ENCODE results near the gene RERE.

The RERE gene

GRCh38 chr1:8332806-8333205 lies 484.6 kb downstream of the RERE start:
- Histone ChIP-seq H3K9ac (ENCODE audit: low read depth in 1 of 2, low read length in 2 of 2) (no peak overlapping the region), H3K27me3 (ENCODE audit: control insufficient read depth in 2 of 2, insufficient read depth in 2 of 2, low read length in 2 of 2) (no peaks in the 10 kb centered on the region), H3K9me3 (ENCODE audit: control insufficient read depth in 2 of 2, low read length in 2 of 2) (no peaks in the 10 kb centered on the region), H3K4me3 (ENCODE audit: low read length in 2 of 2) (no peak overlapping the region), H3K27ac (ENCODE audit: low read depth in 2 of 2, low read length in 2 of 2) (no peak overlapping the region), H3K4me1 (ENCODE audit: control insufficient read depth in 2 of 2, insufficient read depth in 2 of 2, low read length in 2 of 2) (no peaks in the 10 kb centered on the region), H3K36me3 (ENCODE audit: control insufficient read depth in 2 of 2, insufficient read depth in 2 of 2, low read length in 2 of 2) (no peaks in the 10 kb centered on the region)

GRCh38 chr1:8330271-8331125 lies 486.9 kb downstream of the RERE start:
- no peaks in the 10 kb centered on the region for H3K27me3 ChIP-seq (ENCODE audit: control insufficient read depth in 2 of 2, insufficient read depth in 2 of 2, low read length in 2 of 2)
- no peaks in the 10 kb centered on the region for H3K36me3 ChIP-seq (ENCODE audit: control insufficient read depth in 2 of 2, insufficient read depth in 2 of 2, low read length in 2 of 2)
- H3K27ac ChIP-seq (ENCODE audit: low read depth in 2 of 2, low read length in 2 of 2) = no peak overlapping the region
- H3K4me1 ChIP-seq (ENCODE audit: control insufficient read depth in 2 of 2, insufficient read depth in 2 of 2, low read length in 2 of 2) = no peaks in the 10 kb centered on the region
- no peaks in the 10 kb centered on the region for H3K9me3 ChIP-seq (ENCODE audit: control insufficient read depth in 2 of 2, low read length in 2 of 2)
- no peak overlapping the region for H3K4me3 ChIP-seq (ENCODE audit: low read length in 2 of 2)
- no peak overlapping the region for H3K9ac ChIP-seq (ENCODE audit: low read depth in 1 of 2, low read length in 2 of 2)

- Histone ChIP-seq H3K9ac (ENCODE audit: low read depth in 1 of 2, low read length in 2 of 2) (no peak overlapping the region), H3K9me3 (ENCODE audit: control insufficient read depth in 2 of 2, low read length in 2 of 2) (no peaks in the 10 kb centered on the region), H3K4me1 (ENCODE audit: control insufficient read depth in 2 of 2, insufficient read depth in 2 of 2, low read length in 2 of 2) (no peaks in the 10 kb centered on the region), H3K27ac (ENCODE audit: low read depth in 2 of 2, low read length in 2 of 2) (no peak overlapping the region), H3K4me3 (ENCODE audit: low read length in 2 of 2) (no peak overlapping the region), H3K27me3 (ENCODE audit: control insufficient read depth in 2 of 2, insufficient read depth in 2 of 2, low read length in 2 of 2) (no peaks in the 10 kb centered on the region), H3K36me3 (ENCODE audit: control insufficient read depth in 2 of 2, insufficient read depth in 2 of 2, low read length in 2 of 2) (no peaks in the 10 kb centered on the region)
Measured at GRCh38 chr1:8329858-8330257, 487.6 kb downstream of the RERE start.

- Histone ChIP-seq H3K36me3 (ENCODE audit: control insufficient read depth in 2 of 2, insufficient read depth in 2 of 2, low read length in 2 of 2) (no peaks in the 10 kb centered on the region), H3K4me3 (ENCODE audit: low read length in 2 of 2) (no peak overlapping the region), H3K9me3 (ENCODE audit: control insufficient read depth in 2 of 2, low read length in 2 of 2) (no peaks in the 10 kb centered on the region), H3K9ac (ENCODE audit: low read depth in 1 of 2, low read length in 2 of 2) (no peak overlapping the region), H3K27ac (ENCODE audit: low read depth in 2 of 2, low read length in 2 of 2) (no peak overlapping the region), H3K4me1 (ENCODE audit: control insufficient read depth in 2 of 2, insufficient read depth in 2 of 2, low read length in 2 of 2) (no peaks in the 10 kb centered on the region), H3K27me3 (ENCODE audit: control insufficient read depth in 2 of 2, insufficient read depth in 2 of 2, low read length in 2 of 2) (no peaks in the 10 kb centered on the region)
Measured at GRCh38 chr1:8329439-8329838, 488.0 kb downstream of the RERE start.

- Histone ChIP-seq H3K27me3 (ENCODE audit: control insufficient read depth in 2 of 2, insufficient read depth in 2 of 2, low read length in 2 of 2) (no peaks in the 10 kb centered on the region), H3K36me3 (ENCODE audit: control insufficient read depth in 2 of 2, insufficient read depth in 2 of 2, low read length in 2 of 2) (no peaks in the 10 kb centered on the region), H3K4me3 (ENCODE audit: low read length in 2 of 2) (no peak overlapping the region), H3K9ac (ENCODE audit: low read depth in 1 of 2, low read length in 2 of 2) (no peak overlapping the region), H3K27ac (ENCODE audit: low read depth in 2 of 2, low read length in 2 of 2) (no peak overlapping the region), H3K9me3 (ENCODE audit: control insufficient read depth in 2 of 2, low read length in 2 of 2) (no peaks in the 10 kb centered on the region), H3K4me1 (ENCODE audit: control insufficient read depth in 2 of 2, insufficient read depth in 2 of 2, low read length in 2 of 2) (no peaks in the 10 kb centered on the region)
Measured at GRCh38 chr1:8328271-8328670, 489.2 kb downstream of the RERE start.

GRCh38 chr1:8326265-8326664 lies 491.2 kb downstream of the RERE start:
- Histone ChIP-seq H3K9me3 (ENCODE audit: control insufficient read depth in 2 of 2, low read length in 2 of 2) (no peaks in the 10 kb centered on the region), H3K27ac (ENCODE audit: low read depth in 2 of 2, low read length in 2 of 2) (no peak overlapping the region), H3K4me1 (ENCODE audit: control insufficient read depth in 2 of 2, insufficient read depth in 2 of 2, low read length in 2 of 2) (no peaks in the 10 kb centered on the region), H3K9ac (ENCODE audit: low read depth in 1 of 2, low read length in 2 of 2) (no peak overlapping the region), H3K4me3 (ENCODE audit: low read length in 2 of 2) (no peak overlapping the region), H3K36me3 (ENCODE audit: control insufficient read depth in 2 of 2, insufficient read depth in 2 of 2, low read length in 2 of 2) (no peaks in the 10 kb centered on the region), H3K27me3 (ENCODE audit: control insufficient read depth in 2 of 2, insufficient read depth in 2 of 2, low read length in 2 of 2) (no peaks in the 10 kb centered on the region)

GRCh38 chr1:8325771-8326170 lies 491.7 kb downstream of the RERE start:
- Histone ChIP-seq H3K36me3 (ENCODE audit: control insufficient read depth in 2 of 2, insufficient read depth in 2 of 2, low read length in 2 of 2) (no peaks in the 10 kb centered on the region), H3K27me3 (ENCODE audit: control insufficient read depth in 2 of 2, insufficient read depth in 2 of 2, low read length in 2 of 2) (no peaks in the 10 kb centered on the region), H3K4me3 (ENCODE audit: low read length in 2 of 2) (no peak overlapping the region), H3K27ac (ENCODE audit: low read depth in 2 of 2, low read length in 2 of 2) (no peak overlapping the region), H3K4me1 (ENCODE audit: control insufficient read depth in 2 of 2, insufficient read depth in 2 of 2, low read length in 2 of 2) (no peaks in the 10 kb centered on the region), H3K9ac (ENCODE audit: low read depth in 1 of 2, low read length in 2 of 2) (no peak overlapping the region), H3K9me3 (ENCODE audit: control insufficient read depth in 2 of 2, low read length in 2 of 2) (no peaks in the 10 kb centered on the region)

- H3K4me1 ChIP-seq (ENCODE audit: control insufficient read depth in 2 of 2, insufficient read depth in 2 of 2, low read length in 2 of 2) = no peaks in the 10 kb centered on the region
- no peak overlapping the region for H3K9ac ChIP-seq (ENCODE audit: low read depth in 1 of 2, low read length in 2 of 2)
- no peaks in the 10 kb centered on the region for H3K9me3 ChIP-seq (ENCODE audit: control insufficient read depth in 2 of 2, low read length in 2 of 2)
- no peak overlapping the region for H3K27ac ChIP-seq (ENCODE audit: low read depth in 2 of 2, low read length in 2 of 2)
- H3K4me3 ChIP-seq (ENCODE audit: low read length in 2 of 2) = no peak overlapping the region
- H3K27me3 ChIP-seq (ENCODE audit: control insufficient read depth in 2 of 2, insufficient read depth in 2 of 2, low read length in 2 of 2) = no peaks in the 10 kb centered on the region
- H3K36me3 ChIP-seq (ENCODE audit: control insufficient read depth in 2 of 2, insufficient read depth in 2 of 2, low read length in 2 of 2) = no peaks in the 10 kb centered on the region
Measured at GRCh38 chr1:8324176-8324810, 493.1 kb downstream of the RERE start.

- Histone ChIP-seq H3K27ac (ENCODE audit: low read depth in 2 of 2, low read length in 2 of 2) (no peak overlapping the region), H3K36me3 (ENCODE audit: control insufficient read depth in 2 of 2, insufficient read depth in 2 of 2, low read length in 2 of 2) (no peaks in the 10 kb centered on the region), H3K4me1 (ENCODE audit: control insufficient read depth in 2 of 2, insufficient read depth in 2 of 2, low read length in 2 of 2) (peaks cover 0 to under 1% of the 10 kb centered on the region in 2 donors), H3K9ac (ENCODE audit: low read depth in 1 of 2, low read length in 2 of 2) (no peak overlapping the region), H3K9me3 (ENCODE audit: control insufficient read depth in 2 of 2, low read length in 2 of 2) (no peaks in the 10 kb centered on the region), H3K4me3 (ENCODE audit: low read length in 2 of 2) (no peak overlapping the region), H3K27me3 (ENCODE audit: control insufficient read depth in 2 of 2, insufficient read depth in 2 of 2, low read length in 2 of 2) (peaks cover under 1 to 1% of the 10 kb centered on the region in 2 donors)
Measured at GRCh38 chr1:8323706-8324105, 493.7 kb downstream of the RERE start.

- Histone ChIP-seq H3K36me3 (ENCODE audit: control insufficient read depth in 2 of 2, insufficient read depth in 2 of 2, low read length in 2 of 2) (no peaks in the 10 kb centered on the region), H3K4me3 (ENCODE audit: low read length in 2 of 2) (no peak overlapping the region), H3K27ac (ENCODE audit: low read depth in 2 of 2, low read length in 2 of 2) (no peak overlapping the region)
Measured at GRCh38 chr1:8321612-8322011, 495.8 kb downstream of the RERE start.

More at GRCh38 chr1:8321612-8322011, 495.8 kb downstream of the RERE start:
- Histone ChIP-seq H3K4me1 (ENCODE audit: control insufficient read depth in 2 of 2, insufficient read depth in 2 of 2, low read length in 2 of 2) (peaks cover 4 to 8% of the 10 kb centered on the region in 2 donors), H3K27me3 (ENCODE audit: control insufficient read depth in 2 of 2, insufficient read depth in 2 of 2, low read length in 2 of 2) (peaks cover 2 to 8% of the 10 kb centered on the region in 2 donors), H3K9me3 (ENCODE audit: control insufficient read depth in 2 of 2, low read length in 2 of 2) (no peaks in the 10 kb centered on the region), H3K9ac (ENCODE audit: low read depth in 1 of 2, low read length in 2 of 2) (no peak overlapping the region)
